Measurements from ENCODE around the gene ENO4. TPM values are rescaled to one million over a fixed set of nuclear protein-coding genes. Genes with fewer than 3 reads are reported as not detected.

Gene ENO4
- total RNA-seq (2014; rRNA removed; shearing (Covaris generic)) = under 0.01 and 0.80 TPM in 2 replicates

DNA sequence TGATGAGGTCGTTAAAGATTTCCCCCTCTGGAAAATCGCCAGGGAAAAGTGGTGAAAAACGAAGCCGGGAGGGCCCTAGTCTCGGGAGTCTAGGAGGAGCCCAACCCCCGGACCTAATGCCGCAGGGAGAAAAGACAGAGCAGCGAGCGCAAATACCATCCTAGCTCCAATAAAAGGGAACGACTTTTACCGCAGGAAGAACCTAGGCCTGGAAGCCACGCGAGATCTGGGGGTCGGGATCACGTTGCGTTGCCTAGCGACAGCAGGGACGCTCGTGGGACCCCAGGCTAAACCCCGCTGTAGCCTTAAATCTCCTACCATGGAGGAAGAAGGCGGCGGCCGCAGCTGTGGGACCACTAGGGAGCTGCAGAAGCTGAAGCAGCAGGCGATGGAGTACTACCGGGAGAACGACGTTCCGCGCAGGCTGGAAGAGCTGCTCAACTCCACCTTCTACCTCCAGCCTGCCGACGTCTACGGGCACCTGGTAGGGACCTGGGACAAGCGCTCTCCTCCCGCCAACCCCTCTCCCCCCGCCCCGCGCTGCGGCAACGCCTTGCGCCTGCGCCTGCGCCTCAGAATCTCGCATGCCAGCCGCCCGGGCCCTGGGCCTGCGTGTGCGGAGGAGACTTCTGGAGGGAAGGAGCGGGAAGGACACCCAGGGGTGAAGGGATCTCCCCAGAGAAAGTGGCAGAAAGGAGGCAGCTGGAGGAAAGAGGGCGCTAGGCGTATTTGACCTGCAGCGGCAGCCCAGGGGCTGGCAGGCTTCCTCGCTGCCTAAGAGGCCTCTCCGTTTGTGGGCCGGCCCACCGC is at the start of gene ENO4:
Gene ENO4 (plus strand): TSS at position 252 of the 810 bp plus-strand sequence. CDS start 68 bp downstream, at position 320.
- peak; percentile 85 for DNase-seq (ENCODE audit: low read depth)

GRCh38 chr10:116800286-116800929 is 48.9 kb upstream of the ENO4 start:
- no peak for DNase-seq (ENCODE audit: low read depth)

- DNase-seq (ENCODE audit: low read depth) = no peak
Observed at GRCh38 chr10:116801658-116802057, 47.6 kb upstream of the ENO4 start.

DNA sequence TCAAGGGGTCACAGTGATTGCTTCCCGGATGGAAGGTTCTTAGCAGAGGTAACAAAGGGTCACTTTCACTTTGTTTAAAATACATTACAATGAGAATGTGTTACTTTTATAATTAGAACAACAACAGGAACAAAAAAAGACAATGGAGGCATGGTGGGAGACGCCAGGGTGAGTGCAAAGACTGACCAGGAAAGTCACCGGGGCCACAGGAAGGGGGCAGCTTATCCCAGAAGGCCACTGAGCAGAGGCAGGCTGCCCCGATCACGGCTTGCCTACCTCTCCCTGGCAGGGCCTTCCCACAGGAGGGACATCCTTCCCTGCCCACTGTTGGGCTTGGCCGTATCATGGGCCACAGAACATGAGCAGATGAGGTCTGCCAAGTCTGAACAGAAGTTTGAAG is 46.8 kb upstream of the ENO4 start:
- no peak for DNase-seq (ENCODE audit: low read depth)

GRCh38 chr10:116802876-116803275 is 46.4 kb upstream of the ENO4 start:
- DNase-seq (ENCODE audit: low read depth) = no peak

DNA sequence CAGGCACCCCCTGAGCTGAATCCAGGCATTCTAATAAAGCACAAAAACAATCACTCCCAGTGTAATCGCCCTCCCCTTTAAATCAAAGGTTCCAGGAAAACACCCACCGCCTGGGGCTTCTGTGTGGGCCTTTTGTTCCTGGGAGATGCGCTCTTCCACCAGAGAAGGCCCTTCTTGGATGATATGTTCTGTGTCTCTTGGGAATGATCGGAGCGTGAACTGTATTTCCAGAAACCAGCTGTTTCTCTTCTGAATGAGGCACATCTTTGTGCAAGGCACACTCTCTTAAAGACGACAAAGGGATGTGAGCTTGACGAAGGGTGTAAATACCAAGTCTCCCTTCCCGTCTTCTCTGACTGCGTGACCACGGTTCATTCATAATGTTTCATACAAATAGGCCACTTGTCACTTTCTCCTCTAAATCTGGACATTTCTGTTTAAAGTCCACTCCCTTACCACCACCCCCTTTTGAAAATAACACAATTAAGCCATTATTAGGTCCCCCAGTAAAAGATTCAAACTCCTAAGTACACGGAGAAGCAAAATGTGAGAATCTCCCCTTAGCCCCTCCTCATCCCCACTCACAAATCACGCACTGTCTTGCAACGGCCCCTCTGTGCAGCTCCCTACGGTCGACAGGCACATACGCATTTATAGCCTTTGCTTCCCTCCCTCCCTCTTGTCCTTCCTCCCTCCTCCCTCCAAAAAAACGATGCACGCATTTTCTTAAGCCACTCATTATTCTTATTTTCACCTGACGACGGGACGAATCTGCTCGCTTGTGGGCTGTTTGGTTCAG is 45.6 kb upstream of the ENO4 start:
- no peak for DNase-seq (ENCODE audit: low read depth)

GRCh38 chr10:116808706-116809105 is 40.6 kb upstream of the ENO4 start:
- DNase-seq (ENCODE audit: low read depth) = no peak

DNA sequence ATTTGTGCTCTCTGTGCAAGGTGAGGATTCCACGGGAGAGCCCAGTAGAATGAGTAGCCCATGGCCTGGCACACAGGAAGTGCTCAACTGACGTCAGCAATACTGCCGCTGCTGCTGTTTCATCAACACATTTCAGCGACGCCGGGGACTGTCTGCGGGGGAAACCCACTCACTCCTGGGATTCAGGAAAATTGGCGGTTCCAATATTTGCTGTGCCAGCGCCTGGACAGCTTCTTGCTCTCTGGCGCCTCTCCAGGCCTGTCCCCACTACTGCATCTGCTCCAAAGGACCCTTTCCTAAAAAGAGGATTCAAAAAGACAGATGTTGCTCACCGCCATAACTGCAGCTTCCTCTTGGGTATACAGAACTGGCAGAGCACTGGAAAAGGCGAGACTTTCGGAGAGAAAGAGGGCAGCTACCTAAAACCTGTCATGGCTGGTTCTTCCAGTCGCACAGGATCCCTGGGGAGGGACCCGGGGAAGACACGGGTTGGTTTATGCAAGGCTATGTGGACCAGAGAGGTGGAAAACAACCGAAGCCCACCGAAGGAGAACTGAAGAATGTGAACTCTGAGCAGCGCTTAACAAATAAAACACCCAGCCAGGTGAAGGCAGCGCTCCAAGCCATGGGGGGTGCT is 39.7 kb upstream of the ENO4 start:
- DNase-seq (ENCODE audit: low read depth) = peak; percentile 61

DNA sequence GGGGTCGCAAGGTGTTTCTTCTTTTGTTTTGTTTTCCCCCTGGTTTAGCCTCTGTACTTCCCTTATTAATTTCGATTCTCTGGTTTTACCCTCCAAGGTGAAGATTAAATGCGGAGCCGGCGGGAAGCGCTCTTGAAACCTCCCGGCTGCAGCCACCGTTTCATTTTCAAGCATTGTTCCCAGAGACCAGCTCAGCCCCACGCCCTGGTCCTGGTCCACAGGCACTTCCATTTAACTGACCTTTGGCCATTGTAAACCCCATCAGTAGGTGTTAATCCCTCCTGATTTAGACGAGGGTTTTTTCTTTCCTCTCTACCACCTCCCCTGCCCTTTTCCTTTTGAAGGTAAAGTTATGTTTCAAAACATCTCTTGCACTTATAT is 39.2 kb upstream of the ENO4 start:
- DNase-seq (ENCODE audit: low read depth) = no peak

DNA sequence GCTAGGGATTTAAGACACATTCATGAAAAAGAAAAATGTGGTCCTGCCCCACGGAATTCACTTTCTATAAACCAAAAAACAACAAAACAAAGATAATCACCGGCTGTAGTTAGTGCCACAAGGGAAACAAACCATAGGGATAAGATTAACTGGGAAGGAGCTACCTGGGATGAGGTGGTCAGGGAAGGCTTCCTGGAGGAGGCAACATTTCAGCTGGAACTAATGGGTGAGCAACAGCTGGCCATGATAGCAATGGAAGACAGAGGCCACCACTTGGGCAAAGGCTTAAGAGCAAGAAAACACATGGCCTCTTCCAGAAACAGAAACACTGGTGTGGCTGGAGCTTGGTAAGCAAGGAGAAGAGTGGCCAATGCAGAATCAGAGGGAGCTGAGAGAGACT is 38.4 kb upstream of the ENO4 start:
- DNase-seq (ENCODE audit: low read depth) = no peak

- DNase-seq (ENCODE audit: low read depth) = no peak
Observed at GRCh38 chr10:116811691-116812090, 37.6 kb upstream of the ENO4 start.

- peak; percentile 72 for DNase-seq (ENCODE audit: low read depth)
Observed at GRCh38 chr10:116815641-116816415, 33.5 kb upstream of the ENO4 start.

- DNase-seq (ENCODE audit: low read depth) = no peak
Observed at GRCh38 chr10:116817178-116817577, 32.1 kb upstream of the ENO4 start.

GRCh38 chr10:116817780-116818343 is 31.4 kb upstream of the ENO4 start:
- no peak for DNase-seq (ENCODE audit: low read depth)

- DNase-seq (ENCODE audit: low read depth) = no peak
Observed at GRCh38 chr10:116819999-116820677, 29.2 kb upstream of the ENO4 start.

- no peak for DNase-seq (ENCODE audit: low read depth)
Observed at GRCh38 chr10:116825901-116826300, 23.4 kb upstream of the ENO4 start.

GRCh38 chr10:116826803-116827202 is 22.5 kb upstream of the ENO4 start:
- DNase-seq (ENCODE audit: low read depth) = peak; percentile 89

DNA sequence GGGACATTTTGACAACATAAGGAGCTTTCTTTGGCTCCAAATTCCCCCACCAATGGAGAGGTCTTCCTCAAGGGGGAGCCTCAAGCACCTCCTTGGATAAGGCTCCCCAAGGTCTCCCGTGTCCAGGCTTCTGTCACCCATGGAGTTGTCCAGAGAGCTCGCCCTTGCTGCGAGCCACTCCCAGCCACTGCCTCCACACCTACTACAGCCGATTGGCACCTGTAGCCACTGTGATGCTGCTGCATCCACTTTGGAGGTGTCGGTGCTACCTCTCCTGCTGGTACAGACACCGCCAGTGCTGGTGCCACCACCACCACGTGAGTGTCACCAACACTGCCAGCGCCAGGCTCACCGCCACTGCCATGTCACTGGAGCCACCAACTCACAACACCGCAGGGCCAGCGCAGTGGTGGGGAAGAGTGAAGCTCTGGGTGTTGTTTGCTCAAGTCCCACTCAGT is 22.1 kb upstream of the ENO4 start:
- DNase-seq (ENCODE audit: low read depth) = no peak

DNA sequence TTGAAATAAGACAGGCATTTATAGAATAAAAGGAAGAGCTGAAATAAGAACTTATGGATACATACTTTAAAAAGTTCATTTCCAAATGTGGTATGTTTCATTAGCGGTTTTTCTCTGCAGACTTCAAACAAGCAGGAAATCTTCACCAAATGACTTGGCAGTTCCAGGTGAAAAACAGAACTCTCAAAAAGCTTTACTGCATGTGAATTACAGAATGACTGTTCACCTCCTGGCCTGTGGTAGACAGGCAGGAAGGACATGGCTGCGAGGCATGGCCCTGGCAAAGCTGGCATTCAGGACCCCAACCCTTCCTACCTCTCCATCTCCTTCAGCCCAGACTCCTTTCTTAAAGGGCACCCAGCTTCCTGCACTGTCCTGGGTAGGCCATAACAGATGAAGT is 21.2 kb upstream of the ENO4 start:
- no peak for DNase-seq (ENCODE audit: low read depth)

GRCh38 chr10:116829711-116830110 is 19.6 kb upstream of the ENO4 start:
- no peak for DNase-seq (ENCODE audit: low read depth)

All from Daoy (cell line).